Measurements from ENCODE around the gene CASK.

Gene CASK

DNA sequence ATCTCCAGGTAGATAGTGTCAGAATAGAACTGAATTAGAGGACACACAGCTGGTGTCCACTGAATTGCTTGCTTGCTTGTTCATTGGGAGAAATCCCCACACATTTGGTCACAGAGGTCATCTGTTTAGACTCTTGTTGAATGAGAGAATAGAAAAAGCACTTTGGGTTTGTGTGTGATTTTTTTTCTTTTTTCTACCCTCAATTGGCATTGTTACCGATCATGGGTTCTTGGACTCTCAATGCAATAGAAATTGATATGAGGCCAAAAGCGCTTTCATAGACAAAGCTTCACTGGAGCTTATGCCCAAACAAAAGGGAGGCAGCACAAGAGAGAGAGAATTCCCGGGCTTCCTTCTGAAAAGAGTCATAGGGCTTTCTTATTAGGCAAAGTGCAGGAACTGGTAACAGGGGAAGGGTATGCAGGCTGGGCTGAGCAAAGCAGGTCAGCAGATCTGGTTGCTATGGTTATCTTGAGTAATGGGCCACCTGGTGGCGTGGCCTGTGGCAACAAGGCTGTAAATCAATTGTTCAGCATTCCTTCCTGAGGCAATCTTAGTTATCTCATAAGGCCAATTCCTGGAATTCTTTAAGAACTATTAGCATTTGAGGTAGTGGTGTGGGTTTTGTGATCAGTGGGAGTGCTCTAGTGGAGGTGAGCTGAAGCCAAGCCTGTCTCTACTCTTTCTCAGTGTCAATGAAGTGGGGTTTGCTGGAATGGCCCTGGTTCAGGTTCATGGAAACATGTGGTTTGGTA lies 204.7 kb downstream of the CASK start:
- TF ChIP-seq, protein P1, sequence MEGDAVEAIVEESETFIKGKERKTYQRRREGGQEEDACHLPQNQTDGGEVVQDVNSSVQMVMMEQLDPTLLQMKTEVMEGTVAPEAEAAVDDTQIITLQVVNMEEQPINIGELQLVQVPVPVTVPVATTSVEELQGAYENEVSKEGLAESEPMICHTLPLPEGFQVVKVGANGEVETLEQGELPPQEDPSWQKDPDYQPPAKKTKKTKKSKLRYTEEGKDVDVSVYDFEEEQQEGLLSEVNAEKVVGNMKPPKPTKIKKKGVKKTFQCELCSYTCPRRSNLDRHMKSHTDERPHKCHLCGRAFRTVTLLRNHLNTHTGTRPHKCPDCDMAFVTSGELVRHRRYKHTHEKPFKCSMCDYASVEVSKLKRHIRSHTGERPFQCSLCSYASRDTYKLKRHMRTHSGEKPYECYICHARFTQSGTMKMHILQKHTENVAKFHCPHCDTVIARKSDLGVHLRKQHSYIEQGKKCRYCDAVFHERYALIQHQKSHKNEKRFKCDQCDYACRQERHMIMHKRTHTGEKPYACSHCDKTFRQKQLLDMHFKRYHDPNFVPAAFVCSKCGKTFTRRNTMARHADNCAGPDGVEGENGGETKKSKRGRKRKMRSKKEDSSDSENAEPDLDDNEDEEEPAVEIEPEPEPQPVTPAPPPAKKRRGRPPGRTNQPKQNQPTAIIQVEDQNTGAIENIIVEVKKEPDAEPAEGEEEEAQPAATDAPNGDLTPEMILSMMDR (conservative IDR thresholded peaks at IDR 0.05; ENCODE audit: low read depth, low read length): no peak
- no peak overlapping the region for H3K4me3 ChIP-seq (ENCODE audit: low read length)
- no peak for DNase-seq (ENCODE audit: low read depth)

DNA sequence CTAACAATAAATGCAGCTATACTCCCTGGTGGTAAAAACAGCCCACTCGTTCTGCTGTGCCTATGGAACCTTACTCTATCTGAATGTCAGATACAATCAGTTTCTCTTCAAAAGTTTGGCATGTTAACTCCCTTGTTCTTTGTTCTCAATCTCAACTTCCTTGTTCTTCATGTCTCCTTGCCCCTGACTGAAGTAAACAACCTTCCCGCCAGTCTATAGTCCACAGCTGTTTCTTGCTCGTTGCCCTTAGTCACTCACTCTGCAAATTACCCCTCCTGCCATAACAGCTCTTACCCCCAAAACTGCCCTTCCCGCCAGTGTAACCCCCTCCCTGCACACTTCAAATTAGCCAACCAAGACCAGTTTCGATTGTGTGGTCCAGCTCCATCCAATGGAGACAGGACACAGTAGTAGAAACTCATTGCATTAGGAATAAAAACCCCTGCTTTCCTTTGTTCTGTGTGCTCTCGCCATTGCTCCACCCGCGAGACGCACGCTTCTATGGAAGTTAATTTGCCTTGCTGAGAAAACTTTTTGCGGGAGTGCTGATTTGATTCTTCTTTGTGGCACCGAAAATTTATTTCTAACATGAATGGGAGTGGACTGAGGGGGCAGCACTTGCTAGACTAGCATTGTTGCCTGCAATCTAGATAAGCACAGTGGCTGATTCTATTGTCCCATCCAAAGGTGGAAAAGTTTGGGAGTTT lies 206.4 kb downstream of the CASK start:
- DNase-seq (ENCODE audit: low read depth): no peak
- H3K4me3 ChIP-seq (ENCODE audit: low read length): no peak overlapping the region
- TF ChIP-seq, protein P1 (conservative IDR thresholded peaks at IDR 0.05; ENCODE audit: low read depth, low read length): no peak

DNA sequence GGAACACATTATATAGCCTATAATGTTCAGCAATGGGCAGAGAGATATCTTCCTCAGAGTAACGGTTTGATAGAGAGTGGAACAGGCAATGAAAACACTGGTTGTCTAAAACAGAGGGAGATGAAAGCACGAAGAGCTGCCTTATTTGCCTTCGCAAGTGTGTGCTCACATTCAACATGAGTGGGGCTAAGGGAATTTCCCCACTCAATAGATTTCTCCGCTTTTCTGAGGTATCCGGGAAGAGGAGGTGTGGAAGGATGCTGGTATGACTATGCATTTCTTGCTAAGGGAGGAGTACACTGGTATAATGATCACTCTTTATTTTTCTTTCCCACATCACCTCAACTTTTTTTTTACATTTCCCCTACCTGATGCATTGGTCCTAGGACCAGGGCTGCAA lies 207.1 kb downstream of the CASK start:
- no peak overlapping the region for H3K4me3 ChIP-seq (ENCODE audit: low read length)
- TF ChIP-seq, protein P1 (conservative IDR thresholded peaks at IDR 0.05; ENCODE audit: low read depth, low read length): no peak
- DNase-seq (ENCODE audit: low read depth): no peak

DNA sequence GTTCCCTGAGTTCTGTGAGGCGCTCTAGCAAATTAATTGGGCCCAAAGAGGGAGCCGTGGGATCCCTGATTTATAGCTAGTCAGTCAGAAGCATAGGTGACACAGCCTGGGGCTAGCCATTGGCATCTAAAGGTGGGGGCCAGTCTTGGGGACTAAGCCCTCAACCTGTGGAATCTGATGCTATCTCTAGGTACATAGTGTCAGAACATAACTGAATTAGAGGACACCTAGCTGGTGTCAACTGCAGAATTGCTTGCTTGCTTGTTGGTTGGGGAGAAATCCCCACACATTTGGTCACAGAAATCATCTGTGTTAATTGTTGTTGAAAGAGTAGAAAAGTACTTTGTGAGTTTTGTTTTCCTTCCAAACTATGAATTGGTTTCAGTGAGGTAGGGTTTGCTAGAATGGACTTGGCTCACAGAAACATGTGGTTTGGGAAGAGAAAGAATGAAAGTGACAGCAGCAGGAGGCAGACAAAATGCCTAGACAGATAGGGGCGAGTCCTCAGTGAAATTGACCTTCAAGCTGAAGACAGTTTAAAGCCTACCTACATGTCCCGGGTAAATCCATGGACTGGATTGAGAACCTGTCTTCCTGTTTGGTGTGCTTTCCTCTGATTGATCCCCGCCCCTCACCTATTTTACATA lies 212.2 kb downstream of the CASK start:
- no peak for DNase-seq (ENCODE audit: low read depth)
- TF ChIP-seq, protein P1 (conservative IDR thresholded peaks at IDR 0.05; ENCODE audit: low read depth, low read length): no peak
- H3K4me3 ChIP-seq (ENCODE audit: low read length): no peak overlapping the region

DNA sequence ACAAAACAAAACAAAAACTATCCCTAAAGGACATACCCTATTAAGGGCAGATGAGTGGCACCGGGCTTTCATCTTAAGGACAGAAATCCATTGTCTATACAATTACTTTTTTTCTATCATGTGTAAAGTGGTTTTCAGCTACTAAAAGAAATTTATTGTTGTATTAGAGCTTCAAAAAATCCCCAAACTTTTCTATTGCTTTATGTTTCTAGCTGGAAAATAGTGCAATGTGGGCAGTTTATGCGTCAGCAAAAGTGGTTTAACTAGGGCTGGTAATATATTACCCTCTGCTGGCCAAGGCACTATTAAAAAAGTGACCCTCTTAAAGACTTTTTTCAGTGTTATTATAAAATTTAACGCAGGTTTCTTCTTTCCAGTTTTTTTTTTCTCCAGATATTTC lies 214.9 kb downstream of the CASK start:
- TF ChIP-seq, protein P1 (conservative IDR thresholded peaks at IDR 0.05; ENCODE audit: low read depth, low read length): no peak
- no peak overlapping the region for H3K4me3 ChIP-seq (ENCODE audit: low read length)
- no peak for DNase-seq (ENCODE audit: low read depth)

DNA sequence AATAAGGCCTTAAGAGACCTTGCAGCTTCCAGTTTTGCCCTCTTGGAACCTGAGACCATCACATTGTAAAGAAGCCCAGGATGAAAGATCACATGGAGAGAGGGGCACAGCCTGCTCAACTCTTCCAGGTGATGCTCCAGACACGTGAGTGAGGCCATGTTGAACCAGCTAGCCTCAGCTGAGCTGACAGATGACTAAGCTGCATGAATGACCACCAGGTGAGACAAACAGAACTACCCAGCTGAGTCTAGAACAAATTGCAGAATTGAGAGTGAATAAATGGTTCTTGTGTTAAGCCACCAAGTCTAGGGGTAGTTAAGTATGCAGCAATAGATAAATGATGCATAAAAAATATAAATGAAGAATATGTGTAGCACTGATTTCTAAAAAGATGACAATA lies 216.1 kb downstream of the CASK start:
- DNase-seq (ENCODE audit: low read depth): no peak
- TF ChIP-seq, protein P1 (conservative IDR thresholded peaks at IDR 0.05; ENCODE audit: low read depth, low read length): no peak
- no peak overlapping the region for H3K4me3 ChIP-seq (ENCODE audit: low read length)

Data from retinal pigment epithelial cell (primary cell).